ENCODE results near the gene PREP. TPM values are rescaled to one million over a fixed set of nuclear protein-coding genes. Genes with fewer than 3 reads are reported as not detected.

Gene PREP
- total and polyA plus RNA-seq, 2 of the 8 experiments (the other 6 are each of a cell fraction or from before 2014, with no cell fraction given) = 26.8 to 70.0 TPM

DNA sequence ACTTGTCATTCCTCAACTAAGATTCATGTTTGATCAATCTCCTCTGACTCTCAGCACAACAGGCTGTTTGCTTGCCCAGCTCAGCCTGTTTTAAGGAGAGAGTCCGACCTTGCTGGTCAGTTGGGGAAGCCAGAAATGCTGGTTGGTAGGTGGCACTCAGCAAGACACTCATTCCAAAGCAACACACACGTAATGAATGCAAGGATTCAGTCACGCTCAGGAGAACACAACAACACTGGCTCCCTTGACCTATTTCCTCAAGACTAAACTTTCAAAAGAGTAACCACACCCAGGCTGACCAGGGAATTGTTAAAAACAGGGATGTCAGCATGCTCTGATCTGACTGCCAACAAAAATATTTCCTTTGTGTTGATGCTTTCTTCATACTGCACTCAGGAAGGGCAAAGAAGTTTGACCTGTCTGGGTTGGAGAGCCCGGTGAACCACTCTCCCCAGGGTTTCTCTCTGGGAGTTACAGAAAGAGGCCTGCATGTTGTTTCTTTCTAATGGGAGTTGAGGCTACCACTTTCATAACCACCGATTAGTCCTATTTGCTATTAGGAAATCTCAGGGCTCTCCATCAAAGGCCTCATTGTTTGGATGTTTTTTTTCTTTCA is 25.6 kb upstream of the PREP start:
- FAIRE-seq (no peak), DNase-seq (ENCODE audit: low read depth in 1 of 2, low spot score in 2 of 2) (no peak)
- Histone ChIP-seq H3K14ac (ENCODE audit: insufficient read length) (no peak overlapping the region), H2BK15ac (ENCODE audit: low read length) (no peak overlapping the region), H3K56ac (replicated peaks; ENCODE audit: insufficient read length, low read depth, low read length) (no peak overlapping the region), H3K9me3 (ENCODE audit: insufficient read depth in 2 of 2, low read depth in 1 of 2, low read length in 1 of 2) (no peaks in the 10 kb centered on the region), H4K20me1 (replicated peaks in 1 of 2; ENCODE audit: control insufficient read depth in 1 of 2, insufficient read depth in 2 of 2, low read length in 2 of 2) (no peaks in the 10 kb centered on the region), H2AK5ac (ENCODE audit: low read depth, low read length) (no peak overlapping the region), H2BK12ac (ENCODE audit: low read depth, low read length) (no peak overlapping the region), H4K91ac (replicated peaks; ENCODE audit: insufficient read length, low read length) (no peak overlapping the region), H3K9ac (replicated peaks in 1 of 4; ENCODE audit: extremely low read depth in 1 of 4, low read depth in 3 of 4, low read length in 3 of 4) (no peak overlapping the region), H3K18ac (ENCODE audit: extremely low read depth, low read length) (no peak overlapping the region), H2BK20ac (ENCODE audit: low read length) (no peak overlapping the region), H3K79me2 (ENCODE audit: control insufficient read depth in 1 of 2, insufficient read depth in 2 of 2, low read length in 2 of 2) (no peaks in the 10 kb centered on the region), H3K4me1 (replicated peaks in 1 of 4; ENCODE audit: control insufficient read depth in 3 of 4, insufficient read depth in 4 of 4, low read length in 3 of 4) (peaks cover 0 to 3% (median 0%) of the 10 kb centered on the region in 4 experiments; a peak in 1 of 7 replicates), H4K5ac (ENCODE audit: insufficient read length, low read depth, low read length) (no peak overlapping the region), H2BK120ac (replicated peaks; ENCODE audit: low read depth, low read length) (no peak overlapping the region), H3K4me2 (ENCODE audit: insufficient read depth in 1 of 2, low read depth in 2 of 2, low read length in 2 of 2) (no peak overlapping the region), H3K79me1 (ENCODE audit: low read depth, low read length) (no peaks in the 10 kb centered on the region), H3K23ac (ENCODE audit: insufficient read length) (no peak overlapping the region), H3K36me3 (ENCODE audit: control insufficient read depth in 2 of 4, insufficient read depth in 4 of 4, low read length in 3 of 4) (no peaks in the 10 kb centered on the region), H2BK5ac (ENCODE audit: low read depth, low read length) (no peak overlapping the region), H3K23me2 (ENCODE audit: low read depth, low read length) (no peaks in the 10 kb centered on the region), H3K27me3 (replicated peaks in 1 of 4; ENCODE audit: control insufficient read depth in 3 of 4, extremely low read depth in 1 of 4, insufficient read depth in 3 of 4, low read length in 3 of 4) (no peaks in the 10 kb centered on the region), H3K4ac (replicated peaks; ENCODE audit: insufficient read length, low read depth, low read length) (no peak overlapping the region), H4K8ac (ENCODE audit: extremely low read depth, insufficient read depth, low read length) (no peak overlapping the region), H3K4me3 (ENCODE audit: extremely low read depth in 1 of 4, insufficient read depth in 2 of 4, low read depth in 3 of 4, low read length in 4 of 4) (no peak overlapping the region), H3K27ac (ENCODE audit: low read depth, low read length) (no peak overlapping the region), H2AFZ (ENCODE audit: low read length) (peak overlapping the region; percentile 77)
- CTCF ChIA-PET (ENCODE audit: partially characterized antibody) = interaction anchor here (0.6 to 1.2 kb wide), 2 partner anchors 17 to 341 kb away, joined by 3 to 5 read pairs; no protein-coding TSS in a partner anchor
- WGBS, 2 experiments (ENCODE audit: extremely low coverage in 1 of 2, insufficient coverage in 1 of 2, insufficient read length in 1 of 2, insufficient replicate concordance in 2 of 2, low coverage in 1 of 2, low lambda C conversion rate in 2 of 2, missing lambda C conversion rate in 1 of 2) = 83% methylated on average over 5 of the region's 5 CpGs; no CpG with 5 or more reads in 1 of the 2 experiments
- TF ChIP-seq TCF12 (IDR thresholded peaks at IDR 0.05; ENCODE audit: low read depth, low read length) (no peak), YY1 (IDR thresholded peaks at IDR 0.05; ENCODE audit: low read depth, low read length) (no peak), TAF1 (IDR thresholded peaks at IDR 0.05; ENCODE audit: low read depth, low read length) (no peak), SAP30 (IDR thresholded peaks at IDR 0.05; ENCODE audit: insufficient read depth, insufficient replicate concordance, low read length) (no peak), RAD21 (IDR thresholded peaks at IDR 0.05 in 1 of 2, conservative IDR thresholded peaks at IDR 0.05 in 1 of 2; ENCODE audit: low read depth in 2 of 2, low read length in 2 of 2) (no peak), RXRA (IDR thresholded peaks at IDR 0.05; ENCODE audit: insufficient read depth, low read depth, low read length) (no peak), SIN3A (conservative IDR thresholded peaks at IDR 0.05 in 1 of 2, IDR thresholded peaks at IDR 0.05 in 1 of 2; ENCODE audit: low read depth in 1 of 2, low read length in 2 of 2) (no peak), KDM4A (IDR thresholded peaks at IDR 0.05; ENCODE audit: low read depth, low read length, severe bottlenecking) (no peak)
- POLR2A ChIA-PET (ENCODE audit: partially characterized antibody) = no interaction called here

All from H1 (cell line).